ENCODE data around the gene GKAP1.
"Not testable (repeated sequence)": the region's sequence is repeated elsewhere in the genome, so short reads cannot be mapped to it uniquely, and the experiment has no call there.

The GKAP1 gene

GRCh38 chr9:83815120-83815519 is 2.4 kb downstream of the GKAP1 start:
- not testable (repeated sequence) for H3K4me3 ChIP-seq (ENCODE audit: low read depth in 1 of 2, low read length in 2 of 2); H3K27me3 ChIP-seq (ENCODE audit: insufficient read depth, low read length, poor library complexity); ATAC-seq (ENCODE audit: insufficient read depth, low read depth); DNase-seq; H3K9me3 ChIP-seq (ENCODE audit: insufficient read depth, low read length, severe bottlenecking); H3K27ac ChIP-seq (ENCODE audit: low read length); H3K79me2 ChIP-seq (ENCODE audit: insufficient read depth, low read length); H3K36me3 ChIP-seq (ENCODE audit: insufficient read depth, low read length); H4K20me1 ChIP-seq (ENCODE audit: insufficient read depth, low read length); H3K4me2 ChIP-seq (ENCODE audit: insufficient read depth, low read length); H3K4me1 ChIP-seq (ENCODE audit: insufficient read depth, low read length); H2AFZ ChIP-seq (ENCODE audit: low read depth, low read length); H3K9ac ChIP-seq (ENCODE audit: low read depth, low read length)

- H3K27ac ChIP-seq (ENCODE audit: low read length); H2AFZ ChIP-seq (ENCODE audit: low read depth, low read length); H3K79me2 ChIP-seq (ENCODE audit: insufficient read depth, low read length); H3K27me3 ChIP-seq (ENCODE audit: insufficient read depth, low read length, poor library complexity); H3K4me3 ChIP-seq (ENCODE audit: low read depth in 1 of 2, low read length in 2 of 2); DNase-seq; H3K4me2 ChIP-seq (ENCODE audit: insufficient read depth, low read length); H3K36me3 ChIP-seq (ENCODE audit: insufficient read depth, low read length); H3K9me3 ChIP-seq (ENCODE audit: insufficient read depth, low read length, severe bottlenecking); H4K20me1 ChIP-seq (ENCODE audit: insufficient read depth, low read length); ATAC-seq (ENCODE audit: insufficient read depth, low read depth); H3K4me1 ChIP-seq (ENCODE audit: insufficient read depth, low read length); H3K9ac ChIP-seq (ENCODE audit: low read depth, low read length): not testable (repeated sequence)
These were observed 8.4 kb downstream of the GKAP1 start for GRCh38 chr9:83809213-83809612.

GRCh38 chr9:83804454-83804853 is 13.1 kb downstream of the GKAP1 start:
- not testable (repeated sequence) for H3K27me3 ChIP-seq (ENCODE audit: insufficient read depth, low read length, poor library complexity); H3K36me3 ChIP-seq (ENCODE audit: insufficient read depth, low read length); ATAC-seq (ENCODE audit: insufficient read depth, low read depth); H3K9ac ChIP-seq (ENCODE audit: low read depth, low read length); DNase-seq; H3K4me1 ChIP-seq (ENCODE audit: insufficient read depth, low read length); H3K4me3 ChIP-seq (ENCODE audit: low read depth in 1 of 2, low read length in 2 of 2); H3K9me3 ChIP-seq (ENCODE audit: insufficient read depth, low read length, severe bottlenecking); H3K27ac ChIP-seq (ENCODE audit: low read length); H3K79me2 ChIP-seq (ENCODE audit: insufficient read depth, low read length); H4K20me1 ChIP-seq (ENCODE audit: insufficient read depth, low read length); H2AFZ ChIP-seq (ENCODE audit: low read depth, low read length); H3K4me2 ChIP-seq (ENCODE audit: insufficient read depth, low read length)

- not testable (repeated sequence) for ATAC-seq (ENCODE audit: insufficient read depth, low read depth); H3K9ac ChIP-seq (ENCODE audit: low read depth, low read length); H3K36me3 ChIP-seq (ENCODE audit: insufficient read depth, low read length); H4K20me1 ChIP-seq (ENCODE audit: insufficient read depth, low read length); H3K9me3 ChIP-seq (ENCODE audit: insufficient read depth, low read length, severe bottlenecking); H3K4me1 ChIP-seq (ENCODE audit: insufficient read depth, low read length); H2AFZ ChIP-seq (ENCODE audit: low read depth, low read length); H3K27ac ChIP-seq (ENCODE audit: low read length); H3K79me2 ChIP-seq (ENCODE audit: insufficient read depth, low read length); H3K4me2 ChIP-seq (ENCODE audit: insufficient read depth, low read length); H3K4me3 ChIP-seq (ENCODE audit: low read depth in 1 of 2, low read length in 2 of 2); H3K27me3 ChIP-seq (ENCODE audit: insufficient read depth, low read length, poor library complexity); DNase-seq
These were observed 13.6 kb downstream of the GKAP1 start for GRCh38 chr9:83803941-83804340.

- no peaks in the 10 kb centered on the region for H4K20me1 ChIP-seq (ENCODE audit: insufficient read depth, low read length)
- H3K27ac ChIP-seq (ENCODE audit: low read length): no peak overlapping the region
- H3K36me3 ChIP-seq (ENCODE audit: insufficient read depth, low read length): peaks cover 3% of the 10 kb centered on the region; the same call in 1 of the 2 replicates
- no peaks in the 10 kb centered on the region for H3K9me3 ChIP-seq (ENCODE audit: insufficient read depth, low read length, severe bottlenecking)
- H3K4me1 ChIP-seq (ENCODE audit: insufficient read depth, low read length): no peaks in the 10 kb centered on the region
- no peak for TF ChIP-seq EZH2 (IDR thresholded peaks at IDR 0.05; ENCODE audit: borderline replicate concordance, low read depth, low read length, severe bottlenecking)
- TF ChIP-seq CTCF (IDR thresholded peaks at IDR 0.05; ENCODE audit: borderline replicate concordance, extremely low read depth, low read length, poor library complexity, severe bottlenecking): no peak
- H3K79me2 ChIP-seq (ENCODE audit: insufficient read depth, low read length): no peaks in the 10 kb centered on the region
- no peaks in the 10 kb centered on the region for H3K27me3 ChIP-seq (ENCODE audit: insufficient read depth, low read length, poor library complexity)
- no peak overlapping the region for H2AFZ ChIP-seq (ENCODE audit: low read depth, low read length)
- no peak overlapping the region for H3K4me2 ChIP-seq (ENCODE audit: insufficient read depth, low read length)
- H3K4me3 ChIP-seq (ENCODE audit: low read depth in 1 of 2, low read length in 2 of 2): no peak overlapping the region
- H3K9ac ChIP-seq (ENCODE audit: low read depth, low read length): no peak overlapping the region
- no peak for ATAC-seq (ENCODE audit: insufficient read depth, low read depth)
- DNase-seq: no peak
These were observed 17.1 kb downstream of the GKAP1 start for GRCh38 chr9:83800236-83801033.
